Measurements from ENCODE around the gene MED8.

Gene MED8

GRCh38 chr1:43351421-43352350, 37.9 kb downstream of the MED8 start:
- DNase-seq: no peak
- Histone ChIP-seq H3K4me3 (ENCODE audit: low read depth, low read length) (no peak overlapping the region), H3K9me3 (ENCODE audit: severe bottlenecking) (no peaks in the 10 kb centered on the region), H3K36me3 (no peaks in the 10 kb centered on the region), H3K27ac (no peak overlapping the region), H3K27me3 (ENCODE audit: insufficient read depth, low read depth, severe bottlenecking) (no peaks in the 10 kb centered on the region)
- no peak for TF ChIP-seq CTCF (IDR thresholded peaks at IDR 0.05; ENCODE audit: low read depth, low read length)

DNA sequence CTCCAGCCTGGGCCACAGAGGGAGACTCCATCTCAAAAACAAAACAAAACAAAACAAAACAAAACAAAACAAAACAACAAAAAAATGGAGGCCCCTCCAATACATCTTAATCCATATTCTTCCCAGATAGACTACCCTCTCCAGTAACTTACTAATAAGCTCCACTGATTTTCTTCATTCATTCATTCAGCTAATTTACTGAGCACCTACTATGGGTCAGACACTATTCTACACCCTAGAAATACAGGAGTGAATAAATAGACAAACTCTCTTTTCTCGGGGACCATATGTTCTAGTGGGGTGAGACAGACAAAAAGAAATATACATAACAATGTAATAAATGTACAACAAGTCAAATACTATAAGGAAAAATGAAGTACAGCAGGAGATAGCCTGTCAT, 38.6 kb downstream of the MED8 start:
- no peak for DNase-seq
- no peaks in the 10 kb centered on the region for H3K9me3 ChIP-seq (ENCODE audit: severe bottlenecking)
- H3K36me3 ChIP-seq: no peaks in the 10 kb centered on the region
- no peak overlapping the region for H3K4me3 ChIP-seq (ENCODE audit: low read depth, low read length)
- no peak for TF ChIP-seq CTCF (IDR thresholded peaks at IDR 0.05; ENCODE audit: low read depth, low read length)
- no peak overlapping the region for H3K27ac ChIP-seq
- H3K27me3 ChIP-seq (ENCODE audit: insufficient read depth, low read depth, severe bottlenecking): no peaks in the 10 kb centered on the region

GRCh38 chr1:43349594-43350306, 39.9 kb downstream of the MED8 start:
- Histone ChIP-seq H3K27ac (peak overlapping the region; percentile 94), H3K36me3 (no peaks in the 10 kb centered on the region), H3K9me3 (ENCODE audit: severe bottlenecking) (no peaks in the 10 kb centered on the region), H3K4me3 (ENCODE audit: low read depth, low read length) (peak overlapping the region; percentile 73), H3K27me3 (ENCODE audit: insufficient read depth, low read depth, severe bottlenecking) (no peaks in the 10 kb centered on the region)
- no peak for TF ChIP-seq CTCF (IDR thresholded peaks at IDR 0.05; ENCODE audit: low read depth, low read length)
- DNase-seq: no peak

DNA sequence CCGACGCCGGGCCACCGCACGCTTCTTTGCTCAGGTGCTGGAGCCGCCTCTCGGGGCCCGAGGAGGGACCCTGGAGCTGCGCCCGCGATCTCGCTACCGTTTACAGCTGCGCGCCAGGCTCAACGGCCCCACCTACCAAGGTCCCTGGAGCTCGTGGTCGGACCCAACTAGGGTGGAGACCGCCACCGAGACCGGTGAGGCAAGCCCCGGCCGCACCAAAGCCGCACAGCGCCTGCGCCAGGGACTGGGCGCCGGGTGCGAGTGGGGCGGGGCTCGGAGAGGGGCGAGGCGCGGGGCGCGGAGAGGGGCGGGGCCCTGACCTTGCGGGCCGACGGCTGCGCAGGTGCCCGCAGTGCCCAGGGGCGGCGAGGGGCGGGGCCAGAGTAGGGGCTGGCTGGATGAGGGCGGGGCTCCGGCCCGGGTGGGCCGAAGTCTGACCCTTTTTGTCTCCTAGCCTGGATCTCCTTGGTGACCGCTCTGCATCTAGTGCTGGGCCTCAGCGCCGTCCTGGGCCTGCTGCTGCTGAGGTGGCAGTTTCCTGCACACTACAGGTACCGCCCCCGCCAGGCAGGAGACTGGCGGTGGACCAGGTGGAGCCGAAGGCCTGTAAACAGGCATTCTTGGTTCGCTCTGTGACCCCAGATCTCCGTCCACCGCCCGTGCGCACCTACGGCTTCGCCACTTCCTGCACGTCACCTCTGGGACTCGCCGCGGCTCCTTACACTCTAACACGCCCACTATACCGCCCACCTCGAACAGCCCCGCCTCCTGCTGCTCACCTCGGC, 40.6 kb downstream of the MED8 start:
- DNase-seq: peak; percentile 93
- H3K4me3 ChIP-seq (ENCODE audit: low read depth, low read length): peak overlapping the region; percentile 73
- no peaks in the 10 kb centered on the region for H3K27me3 ChIP-seq (ENCODE audit: insufficient read depth, low read depth, severe bottlenecking)
- no peaks in the 10 kb centered on the region for H3K36me3 ChIP-seq
- no peak for TF ChIP-seq CTCF (IDR thresholded peaks at IDR 0.05; ENCODE audit: low read depth, low read length)
- no peaks in the 10 kb centered on the region for H3K9me3 ChIP-seq (ENCODE audit: severe bottlenecking)
- peak overlapping the region; percentile 94 for H3K27ac ChIP-seq

- peak; percentile 65 for DNase-seq
- H3K27ac ChIP-seq: peak overlapping the region; percentile 94
- H3K36me3 ChIP-seq: no peaks in the 10 kb centered on the region
- TF ChIP-seq CTCF (IDR thresholded peaks at IDR 0.05; ENCODE audit: low read depth, low read length): no peak
- H3K4me3 ChIP-seq (ENCODE audit: low read depth, low read length): peak overlapping the region; percentile 73
- no peaks in the 10 kb centered on the region for H3K9me3 ChIP-seq (ENCODE audit: severe bottlenecking)
- no peaks in the 10 kb centered on the region for H3K27me3 ChIP-seq (ENCODE audit: insufficient read depth, low read depth, severe bottlenecking)
Measured at GRCh38 chr1:43348343-43348808, 41.2 kb downstream of the MED8 start.

Measured in WERI-Rb-1 (cell line).